DOHH2 (cell line): ENCODE measurements around the gene PLEKHG5.

Experiments
- H3F3A ChIP-seq: fragments of 200-600 bp; sonication (generic), shearing (Covaris generic); 2 replicates; pipeline ENCODE4 v1.6.0; 2016; ENCODE audit warnings: antibody characterized with exemption, mild to moderate bottlenecking; ENCODE audit not compliant: control insufficient read depth, insufficient read depth
- H3K27ac ChIP-seq: fragments of 200-600 bp; sonication (generic); 2 replicates; pipeline ENCODE4 v1.5.1; 2014; ENCODE audit warnings: low read depth, mild to moderate bottlenecking, low read length, moderate library complexity
- H3K27me3 ChIP-seq: fragments of 200-600 bp; sonication (generic); 2 replicates; pipeline ENCODE4 v1.6.1; 2014; ENCODE audit warnings: mild to moderate bottlenecking, low read length, mixed read lengths; ENCODE audit not compliant: control insufficient read depth
- H3K36me3 ChIP-seq: fragments of 200-600 bp; sonication (generic); 2 replicates; pipeline ENCODE4 v1.6.1; 2014; ENCODE audit warnings: mild to moderate bottlenecking, low read length, moderate library complexity, mixed read lengths; ENCODE audit not compliant: control insufficient read depth
- H3K4me1 ChIP-seq: fragments of 200-600 bp; sonication (generic); 2 replicates; pipeline ENCODE4 v1.6.1; 2014; ENCODE audit warnings: mild to moderate bottlenecking, low read length, mixed read lengths; ENCODE audit not compliant: control insufficient read depth
- H3K4me2 ChIP-seq: fragments of 200-600 bp; sonication (generic); 2 replicates; pipeline ENCODE4 v1.6.0; 2014; ENCODE audit warnings: mild to moderate bottlenecking, low read length, moderate library complexity
- H3K4me3 ChIP-seq: fragments of 200-600 bp; sonication (generic); 2 replicates; pipeline ENCODE4 v1.5.1; 2014; ENCODE audit warnings: mild to moderate bottlenecking, low read length, mixed read lengths
- H3K79me2 ChIP-seq: fragments of 200-600 bp; sonication (generic); 2 replicates; pipeline ENCODE4 v1.6.1; 2014; ENCODE audit warnings: mild to moderate bottlenecking, low read length, mixed read lengths; ENCODE audit not compliant: control insufficient read depth
- H3K9me2 ChIP-seq: fragments of 200-600 bp; sonication (generic); replicated peaks from 2 replicates; pipeline ENCODE4 v1.6.1; 2014; ENCODE audit warnings: mild to moderate bottlenecking, low read length, mixed read lengths; ENCODE audit not compliant: control insufficient read depth
- H3K9me3 ChIP-seq: fragments of 200-600 bp; sonication (generic); 2 replicates; pipeline ENCODE4 v1.6.1; 2014; ENCODE audit warnings: antibody characterized with exemption, low read length, mixed read lengths; ENCODE audit not compliant: control insufficient read depth, insufficient read depth
- H4K20me1 ChIP-seq: fragments of 200-600 bp; sonication (generic); 2 replicates; pipeline ENCODE4 v1.6.0; 2014; ENCODE audit warnings: low read depth, mild to moderate bottlenecking, antibody characterized with exemption, low read length, moderate library complexity; ENCODE audit not compliant: control insufficient read depth, insufficient read depth
- CTCF ChIP-seq: fragments of 200-600 bp; sonication (generic); IDR thresholded peaks from one replicate; pipeline ENCODE4 v1.5.1; 2014; ENCODE audit warnings: antibody characterized with exemption, mild to moderate bottlenecking, low read depth, low read length; ENCODE audit not compliant: poor library complexity, severe bottlenecking
- EZH2phosphoT487 ChIP-seq: fragments of 200-600 bp; sonication (generic); IDR thresholded peaks from 2 replicates; pipeline ENCODE4 v1.6.1; 2017; ENCODE audit warnings: borderline replicate concordance, mild to moderate bottlenecking, antibody characterized with exemption, low read length, moderate library complexity, mixed read lengths

PLEKHG5 gene

DNA sequence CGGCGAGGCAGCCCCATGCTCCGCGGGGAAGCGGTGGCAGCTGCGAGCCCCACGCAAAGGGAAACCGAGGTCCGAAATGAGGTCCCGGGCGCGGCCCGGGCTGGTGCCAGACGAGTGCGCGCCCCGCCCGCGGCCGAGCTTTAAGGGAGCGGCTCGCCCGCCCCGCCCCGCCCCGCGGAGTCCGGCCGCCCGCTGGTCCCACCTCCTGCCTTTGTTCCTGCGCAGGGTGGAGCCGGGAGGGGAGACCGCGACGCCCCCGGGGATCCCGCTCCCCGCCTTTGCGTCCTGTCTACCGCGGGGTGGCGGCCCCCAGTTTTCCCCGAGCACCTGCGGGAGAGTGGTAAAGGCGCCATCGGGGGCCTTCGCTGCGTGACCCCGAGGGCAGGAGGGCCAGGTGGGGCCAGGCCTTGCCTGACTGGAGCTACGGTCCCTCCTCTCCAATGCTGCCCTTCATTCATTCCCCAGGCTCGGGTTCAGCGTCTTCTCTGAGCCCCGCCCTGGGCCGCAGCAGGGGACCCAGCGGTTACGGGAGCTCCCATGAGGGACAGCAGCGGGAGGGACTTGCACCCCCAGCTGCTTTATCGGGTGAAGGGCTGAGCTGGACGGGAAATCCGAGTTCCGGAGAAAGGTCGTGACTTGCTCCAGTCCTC lies 71.5 kb downstream of the PLEKHG5 start, which contains the start of gene HES2:
Gene HES2, minus strand, starts transcription at position 116 of the 650 bp plus-strand sequence. Its CDS starts 99 bp downstream, at position 17.
- Histone ChIP-seq H3K4me1 (no peaks in the 10 kb centered on the region), H3K27ac (no peak within 1 kb of the TSS), H3K9me2 (no peaks in the 10 kb centered on the region), H4K20me1 (no peaks in the 10 kb centered on the region), H3K4me3 (no peak within 1 kb of the TSS), H3K79me2 (no peaks in the 10 kb centered on the region), H3K9me3 (no peaks in the 10 kb centered on the region), H3K4me2 (no peak within 1 kb of the TSS), H3F3A (no peaks in the 10 kb centered on the region), H3K36me3 (no peaks in the 10 kb centered on the region), H3K27me3 (peaks cover 50% of the 10 kb centered on the region)
- TF ChIP-seq CTCF (no peak), EZH2phosphoT487 (0 out of 2 replicates have a peak, but pooled peaks have one; percentile 19)

DNA sequence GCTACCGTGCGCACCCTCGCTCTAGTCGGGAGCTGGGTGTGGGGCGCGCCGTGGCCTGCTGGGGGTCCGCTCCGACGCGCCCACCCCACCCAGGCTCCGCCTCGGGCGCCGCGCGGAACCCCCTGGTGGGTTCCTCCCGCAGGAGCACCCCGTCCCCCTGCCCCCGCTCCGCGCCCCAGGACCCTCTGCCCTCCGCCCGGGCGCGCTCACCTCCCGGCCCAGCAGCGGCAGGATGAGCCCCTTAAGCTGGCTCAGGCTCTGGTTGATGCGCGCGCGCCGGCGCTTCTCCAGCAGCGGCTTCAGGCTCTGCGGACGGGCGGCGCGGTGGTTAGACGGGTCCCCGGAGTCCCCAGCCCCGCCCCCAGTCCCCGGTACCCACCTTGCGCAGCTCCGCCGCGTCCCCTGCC lies 72.1 kb downstream of the PLEKHG5 start:
- Histone ChIP-seq H3K4me3 (no peak overlapping the region), H3K9me3 (no peaks in the 10 kb centered on the region), H3F3A (no peaks in the 10 kb centered on the region), H3K36me3 (no peaks in the 10 kb centered on the region), H3K27ac (no peak overlapping the region), H3K79me2 (no peaks in the 10 kb centered on the region), H3K9me2 (no peaks in the 10 kb centered on the region), H3K4me1 (no peaks in the 10 kb centered on the region), H3K4me2 (no peak overlapping the region), H4K20me1 (no peaks in the 10 kb centered on the region), H3K27me3 (peaks cover 55% of the 10 kb centered on the region)
- TF ChIP-seq EZH2phosphoT487 = no peak
- no peak for TF ChIP-seq CTCF

DNA sequence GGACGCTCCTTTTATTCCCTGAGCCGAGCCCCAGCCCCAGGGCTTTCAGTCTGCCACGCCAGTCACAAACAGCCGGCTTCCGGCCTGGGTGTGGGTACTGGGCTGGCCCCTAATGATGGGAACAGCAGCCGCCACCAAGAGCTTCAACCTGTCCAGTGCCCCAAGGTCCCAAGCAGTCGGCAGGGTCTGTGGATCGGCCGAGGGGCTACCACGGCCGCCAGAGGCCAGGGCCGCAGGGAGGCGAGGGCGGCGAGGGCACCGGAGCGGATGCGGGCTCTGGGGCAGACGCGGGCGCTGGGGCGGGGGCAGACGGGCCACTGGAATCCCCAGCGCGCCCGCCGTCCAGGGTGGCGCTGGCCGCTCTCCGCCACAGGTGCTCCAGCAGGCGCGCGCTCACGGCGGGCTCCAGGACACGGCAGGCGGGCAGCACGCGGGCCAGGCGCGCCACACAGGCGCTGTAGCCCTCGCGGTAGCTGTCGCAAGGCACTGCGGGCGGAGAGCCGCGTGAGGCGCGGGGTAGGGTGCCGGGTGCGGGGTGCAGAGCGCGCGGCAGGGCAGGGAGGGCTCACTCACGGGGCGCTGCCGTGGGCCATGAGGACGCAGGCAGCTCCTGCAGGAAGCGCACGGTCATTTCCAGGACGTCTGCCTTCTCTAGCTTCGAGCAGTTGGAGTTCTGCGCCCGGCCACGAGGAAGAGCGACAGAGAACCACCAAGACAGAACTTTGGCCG lies 72.6 kb downstream of the PLEKHG5 start:
- H3K4me1 ChIP-seq = no peaks in the 10 kb centered on the region
- no peaks in the 10 kb centered on the region for H3F3A ChIP-seq
- no peaks in the 10 kb centered on the region for H3K36me3 ChIP-seq
- H3K79me2 ChIP-seq = no peaks in the 10 kb centered on the region
- H3K9me3 ChIP-seq = no peaks in the 10 kb centered on the region
- no peak overlapping the region for H3K4me2 ChIP-seq
- peaks cover 50% of the 10 kb centered on the region for H3K27me3 ChIP-seq
- no peaks in the 10 kb centered on the region for H3K9me2 ChIP-seq
- H3K27ac ChIP-seq = no peak overlapping the region
- TF ChIP-seq EZH2phosphoT487 = no peak
- TF ChIP-seq CTCF = no peak
- no peaks in the 10 kb centered on the region for H4K20me1 ChIP-seq
- H3K4me3 ChIP-seq = no peak overlapping the region
